ENCODE results near the gene CCDC9. TPM values are rescaled to one million over a fixed set of nuclear protein-coding genes. Genes with fewer than 3 reads are reported as not detected.

The CCDC9 gene
- total RNA-seq, 1 experiment from 2014 or later: 8.3 TPM

DNA sequence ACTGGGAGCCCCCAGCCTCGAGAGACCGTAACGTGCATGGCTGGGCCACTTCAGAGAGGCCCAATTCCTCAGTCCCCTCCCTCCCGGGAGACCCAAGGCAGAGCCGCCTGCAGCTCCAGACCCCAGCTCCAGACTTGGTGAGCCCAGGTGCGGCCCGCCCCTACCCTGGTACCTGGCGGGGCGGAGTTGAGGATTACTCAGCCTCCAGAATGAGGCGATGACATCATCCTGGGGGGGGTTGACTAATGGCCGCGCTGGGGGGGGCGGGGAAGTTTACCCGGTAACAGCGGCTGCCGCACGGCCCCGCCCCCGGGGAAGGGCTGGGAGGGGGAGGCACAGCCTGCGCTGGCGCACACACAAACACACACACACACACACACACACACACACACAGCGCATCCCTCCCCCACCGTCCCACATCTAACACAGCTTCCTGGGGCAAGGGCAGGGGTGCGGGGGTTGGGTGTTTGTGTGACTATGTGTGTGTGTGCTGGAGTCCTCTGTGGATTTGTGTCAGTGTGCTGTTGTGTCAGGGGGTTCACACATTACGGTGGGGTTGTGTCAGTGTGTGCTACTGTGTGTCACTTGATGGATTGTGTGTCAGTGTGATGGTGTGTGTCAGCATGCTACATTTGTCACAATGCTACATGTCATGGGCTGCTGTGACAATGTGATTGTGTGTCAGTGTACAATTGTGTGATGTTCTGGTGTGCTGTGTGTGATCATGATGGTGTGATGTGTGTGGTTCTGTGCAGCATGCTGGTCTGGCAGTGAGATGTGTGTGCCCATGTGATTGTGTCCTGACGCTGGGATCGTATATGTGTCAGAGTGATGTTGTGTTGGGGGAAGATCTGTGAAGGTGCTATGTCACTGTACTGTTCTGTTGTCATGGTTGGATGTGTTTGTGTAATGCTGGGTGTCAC lies 15.1 kb upstream of the CCDC9 start:
- TF ChIP-seq, protein P1, sequence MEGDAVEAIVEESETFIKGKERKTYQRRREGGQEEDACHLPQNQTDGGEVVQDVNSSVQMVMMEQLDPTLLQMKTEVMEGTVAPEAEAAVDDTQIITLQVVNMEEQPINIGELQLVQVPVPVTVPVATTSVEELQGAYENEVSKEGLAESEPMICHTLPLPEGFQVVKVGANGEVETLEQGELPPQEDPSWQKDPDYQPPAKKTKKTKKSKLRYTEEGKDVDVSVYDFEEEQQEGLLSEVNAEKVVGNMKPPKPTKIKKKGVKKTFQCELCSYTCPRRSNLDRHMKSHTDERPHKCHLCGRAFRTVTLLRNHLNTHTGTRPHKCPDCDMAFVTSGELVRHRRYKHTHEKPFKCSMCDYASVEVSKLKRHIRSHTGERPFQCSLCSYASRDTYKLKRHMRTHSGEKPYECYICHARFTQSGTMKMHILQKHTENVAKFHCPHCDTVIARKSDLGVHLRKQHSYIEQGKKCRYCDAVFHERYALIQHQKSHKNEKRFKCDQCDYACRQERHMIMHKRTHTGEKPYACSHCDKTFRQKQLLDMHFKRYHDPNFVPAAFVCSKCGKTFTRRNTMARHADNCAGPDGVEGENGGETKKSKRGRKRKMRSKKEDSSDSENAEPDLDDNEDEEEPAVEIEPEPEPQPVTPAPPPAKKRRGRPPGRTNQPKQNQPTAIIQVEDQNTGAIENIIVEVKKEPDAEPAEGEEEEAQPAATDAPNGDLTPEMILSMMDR (conservative IDR thresholded peaks at IDR 0.05; ENCODE audit: low read depth, low read length): no peak
- no peak for TF ChIP-seq EZH2phosphoT487 (IDR thresholded peaks at IDR 0.05; ENCODE audit: borderline replicate concordance, low read length)
- TF ChIP-seq EZH2 (IDR thresholded peaks at IDR 0.05; ENCODE audit: low read length, unreplicated experiment): no peak
- no peaks in the 10 kb centered on the region; the same call in 1 of the 2 replicates for H3K36me3 ChIP-seq (ENCODE audit: low read depth, low read length)
- peaks cover 3% of the 10 kb centered on the region for H3F3A ChIP-seq (ENCODE audit: low read length, unreplicated experiment)
- H3K4me3 ChIP-seq (ENCODE audit: low read length): peak overlapping the region; percentile 55
- no TSS peak for BruUV-seq (replicated peaks)
- peak; percentile 78 for DNase-seq
- peaks cover 8% of the 10 kb centered on the region; the same call in 1 of the 2 replicates for H3K4me1 ChIP-seq (ENCODE audit: insufficient read depth, low read length)
- intact Hi-C loops (cut with micrococcal nuclease): loop anchor here (5.0 kb wide), 1 partner anchor 94 kb away; no protein-coding TSS in a partner anchor
- POLR2A ChIA-PET (ENCODE audit: unreplicated experiment): no interaction called here
- H3K79me2 ChIP-seq (ENCODE audit: low read length): no peaks in the 10 kb centered on the region
- no peak overlapping the region for H3K27ac ChIP-seq (ENCODE audit: low read length)
- H3K9me2 ChIP-seq (replicated peaks; ENCODE audit: low read length): no peaks in the 10 kb centered on the region
- H4K20me1 ChIP-seq (ENCODE audit: low read length): no peaks in the 10 kb centered on the region
- peak; percentile 42 for ATAC-seq
- no peaks in the 10 kb centered on the region for H3K27me3 ChIP-seq (ENCODE audit: low read length)
- H3K9me3 ChIP-seq (ENCODE audit: low read length): no peaks in the 10 kb centered on the region
- H3K9ac ChIP-seq (ENCODE audit: low read length): no peak overlapping the region
- H3K4me2 ChIP-seq (ENCODE audit: low read length): peak overlapping the region; percentile 72
- CTCF ChIA-PET: interaction anchor here (0.6 to 0.8 kb wide), 2 partner anchors 9 to 188 kb away, joined by 3 read pairs; no protein-coding TSS in a partner anchor
- H2AFZ ChIP-seq (ENCODE audit: low read length): no peak overlapping the region

DNA sequence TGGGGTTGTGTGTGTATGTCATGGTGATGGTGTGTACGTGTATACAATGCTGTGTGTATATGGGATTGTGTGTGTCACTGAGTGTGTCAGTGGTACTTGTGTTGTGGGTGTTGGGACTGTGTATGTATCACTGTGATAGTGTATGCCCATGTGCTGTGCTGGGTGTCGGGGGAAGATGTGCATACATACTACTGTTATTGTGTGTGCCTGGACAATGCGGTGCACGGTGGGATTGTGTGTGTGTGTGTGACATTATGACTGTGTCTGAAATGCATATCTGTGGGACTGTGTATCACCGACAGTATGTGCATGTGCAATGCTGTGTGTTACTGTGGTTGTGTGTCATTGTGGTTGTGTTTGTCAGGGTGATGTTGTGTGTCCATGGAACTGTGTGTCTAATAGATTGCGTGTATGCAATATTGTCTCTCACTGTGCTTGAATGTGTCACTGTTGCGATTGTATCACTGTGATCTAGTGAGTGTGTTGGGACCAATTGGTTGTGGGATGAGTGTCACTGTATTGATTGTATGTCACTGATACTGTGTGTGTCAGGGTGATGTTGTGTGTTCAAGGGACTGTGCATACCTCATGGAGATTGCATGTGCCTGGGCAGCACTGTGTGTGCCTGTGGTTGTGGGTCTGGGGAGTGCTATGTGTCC lies 14.3 kb upstream of the CCDC9 start:
- Histone ChIP-seq H3K36me3 (ENCODE audit: low read depth, low read length) (no peaks in the 10 kb centered on the region; the same call in 1 of the 2 replicates), H3K79me2 (ENCODE audit: low read length) (no peaks in the 10 kb centered on the region), H3K4me3 (ENCODE audit: low read length) (no peak overlapping the region), H3K27me3 (ENCODE audit: low read length) (no peaks in the 10 kb centered on the region), H3K4me1 (ENCODE audit: insufficient read depth, low read length) (peaks cover 8% of the 10 kb centered on the region; the same call in 1 of the 2 replicates), H4K20me1 (ENCODE audit: low read length) (no peaks in the 10 kb centered on the region), H2AFZ (ENCODE audit: low read length) (no peak overlapping the region), H3K9me3 (ENCODE audit: low read length) (no peaks in the 10 kb centered on the region), H3K9me2 (replicated peaks; ENCODE audit: low read length) (no peaks in the 10 kb centered on the region), H3K4me2 (ENCODE audit: low read length) (no peak overlapping the region), H3K9ac (ENCODE audit: low read length) (no peak overlapping the region), H3F3A (ENCODE audit: low read length, unreplicated experiment) (peaks cover 3% of the 10 kb centered on the region), H3K27ac (ENCODE audit: low read length) (no peak overlapping the region)
- DNase-seq: no peak
- intact Hi-C loops (cut with micrococcal nuclease): loop anchor here (5.0 kb wide), 1 partner anchor 95 kb away; no protein-coding TSS in a partner anchor
- TF ChIP-seq EZH2 (IDR thresholded peaks at IDR 0.05; ENCODE audit: low read length, unreplicated experiment): no peak
- TF ChIP-seq, protein P1 (conservative IDR thresholded peaks at IDR 0.05; ENCODE audit: low read depth, low read length): no peak
- TF ChIP-seq EZH2phosphoT487 (IDR thresholded peaks at IDR 0.05; ENCODE audit: borderline replicate concordance, low read length): no peak
- CTCF ChIA-PET: no interaction called here
- no peak for ATAC-seq
- POLR2A ChIA-PET (ENCODE audit: unreplicated experiment): no interaction called here
- BruUV-seq (replicated peaks): no TSS peak
